Activated CD4-positive, alpha-beta memory T cell treated with anti-CD3 and anti-CD28 coated beads for 36 hours (primary cell): ENCODE data around the gene SLC12A6. TPM values are rescaled to one million over a fixed set of nuclear protein-coding genes. Genes with fewer than 3 reads are reported as not detected.

Experiments used
- CTCF ChIA-PET: fragments of 350-600 bp; sonication (Branson Sonifier 250); formaldehyde crosslinking; loops from one replicate; lab custom pipeline; 2021; ENCODE audit warnings: antibody characterized with exemption, inconsistent platforms; lab: Charles Lee
- POLR2A ChIA-PET: fragments of 350-600 bp; sonication (Branson Sonifier 250); formaldehyde crosslinking; loops from one replicate; lab custom pipeline; 2021; ENCODE audit warnings: antibody characterized with exemption; lab: Charles Lee
- DNase-seq: peaks from one replicate; pipeline ENCODE4 v3.0.0-alpha.2; 2020
- H3K27ac Mint-ChIP-seq: one replicate; pipeline ENCODE4 v1.8.0; 2021; ENCODE audit warnings: mixed read lengths
- H3K27me3 Mint-ChIP-seq: one replicate; pipeline ENCODE4 v1.8.0; 2021; ENCODE audit warnings: mixed read lengths
- H3K36me3 Mint-ChIP-seq: one replicate; pipeline ENCODE4 v1.8.0; 2021; ENCODE audit warnings: mixed read lengths
- H3K4me1 Mint-ChIP-seq: one replicate; pipeline ENCODE4 v1.8.0; 2021; ENCODE audit warnings: low read depth, mixed read lengths
- H3K4me3 Mint-ChIP-seq: one replicate; pipeline ENCODE4 v1.8.0; 2021; ENCODE audit warnings: mild to moderate bottlenecking, mixed read lengths
- H3K9me3 Mint-ChIP-seq: one replicate; pipeline ENCODE4 v1.8.0; 2021; ENCODE audit warnings: mixed read lengths
- intact Hi-C: fragments of 100-400 bp; cut with micrococcal nuclease; formaldehyde crosslinking; loops from one replicate; pipeline ENCODE4 v1.15.1; 2023
- total RNA-seq, 2 experiments: library from RNA; stranded (reverse); gene quantifications; one replicate each; pipeline ENCODE4 v1.2.3, GENCODE V29; 2021

The SLC12A6 gene
- total RNA-seq, 2 experiments from 2014 or later, result 18.4 to 18.5 TPM

- CTCF ChIA-PET, result interaction anchor here (0.5 to 4.1 kb wide), 23 partner anchors 8 to 326 kb away, joined by 3 to 47 read pairs (median 4); partner anchors contain the start of genes EMC4, GOLGA8A, GOLGA8B and KATNBL1
- intact Hi-C loops, result loop anchor here (1.0 to 5.0 kb wide), 9 partner anchors 23 to 621 kb away; partner anchors contain the start of genes AVEN, GOLGA8B, KATNBL1 and NOP10
- peak overlapping the region; percentile 81 for H3K27ac Mint-ChIP-seq
- H3K9me3 Mint-ChIP-seq, result no peaks in the 10 kb centered on the region
- H3K4me1 Mint-ChIP-seq, result peaks cover 37% of the 10 kb centered on the region
- H3K4me3 Mint-ChIP-seq, result peak overlapping the region; percentile 96
- H3K27me3 Mint-ChIP-seq, result no peaks in the 10 kb centered on the region
- H3K36me3 Mint-ChIP-seq, result peaks cover 12% of the 10 kb centered on the region
- POLR2A ChIA-PET, result interaction anchor here (0.7 to 4.1 kb wide), 10 partner anchors 14 to 216 kb away, joined by 3 to 29 read pairs (median 6); partner anchors contain the start of genes EMC4, GOLGA8B, NOP10 and NUTM1
- peak; percentile 72 for DNase-seq
Measured at GRCh38 chr15:34366271-34367065, 28.9 kb upstream of the SLC12A6 start.

DNA sequence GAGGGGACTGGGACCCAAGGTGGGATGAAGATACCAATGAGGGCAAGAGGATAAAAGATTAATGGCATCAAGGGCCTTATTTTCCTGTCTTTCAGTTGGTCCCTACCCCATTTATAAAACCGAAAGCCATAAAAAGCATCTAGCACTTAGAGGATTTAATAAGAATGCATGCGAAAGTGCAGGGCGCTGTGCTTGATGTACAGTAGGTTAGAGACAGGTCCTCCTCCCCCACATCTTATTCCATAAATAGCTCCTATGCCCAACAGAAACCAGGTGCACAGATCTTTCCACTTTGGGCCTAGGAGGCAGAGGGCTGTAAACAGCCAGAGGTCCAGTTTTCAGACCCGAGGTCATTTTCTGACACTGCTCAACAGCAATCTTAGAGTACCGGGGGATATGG lies 28.3 kb upstream of the SLC12A6 start:
- Mint-ChIP-seq H3K9me3 (no peaks in the 10 kb centered on the region), H3K36me3 (peaks cover 16% of the 10 kb centered on the region), H3K4me3 (peak overlapping the region; percentile 96), H3K27ac (peak overlapping the region; percentile 81), H3K27me3 (no peaks in the 10 kb centered on the region), H3K4me1 (peaks cover 36% of the 10 kb centered on the region)
- POLR2A ChIA-PET, result interaction anchor here (0.7 to 4.1 kb wide), 6 partner anchors 23 to 217 kb away, joined by 3 to 29 read pairs (median 14); partner anchors contain the start of genes EMC4, GOLGA8B, NOP10 and NUTM1
- no peak for DNase-seq
- CTCF ChIA-PET, result interaction anchor here (0.6 to 4.1 kb wide), 11 partner anchors 9 to 256 kb away, joined by 3 to 47 read pairs (median 4); partner anchors contain the start of genes GOLGA8B, NOP10, NUTM1 and SLC12A6
- intact Hi-C loops, result loop anchor here (5.0 kb wide), 1 partner anchor 621 kb away; the partner anchor contains the start of gene ZNF770

DNA sequence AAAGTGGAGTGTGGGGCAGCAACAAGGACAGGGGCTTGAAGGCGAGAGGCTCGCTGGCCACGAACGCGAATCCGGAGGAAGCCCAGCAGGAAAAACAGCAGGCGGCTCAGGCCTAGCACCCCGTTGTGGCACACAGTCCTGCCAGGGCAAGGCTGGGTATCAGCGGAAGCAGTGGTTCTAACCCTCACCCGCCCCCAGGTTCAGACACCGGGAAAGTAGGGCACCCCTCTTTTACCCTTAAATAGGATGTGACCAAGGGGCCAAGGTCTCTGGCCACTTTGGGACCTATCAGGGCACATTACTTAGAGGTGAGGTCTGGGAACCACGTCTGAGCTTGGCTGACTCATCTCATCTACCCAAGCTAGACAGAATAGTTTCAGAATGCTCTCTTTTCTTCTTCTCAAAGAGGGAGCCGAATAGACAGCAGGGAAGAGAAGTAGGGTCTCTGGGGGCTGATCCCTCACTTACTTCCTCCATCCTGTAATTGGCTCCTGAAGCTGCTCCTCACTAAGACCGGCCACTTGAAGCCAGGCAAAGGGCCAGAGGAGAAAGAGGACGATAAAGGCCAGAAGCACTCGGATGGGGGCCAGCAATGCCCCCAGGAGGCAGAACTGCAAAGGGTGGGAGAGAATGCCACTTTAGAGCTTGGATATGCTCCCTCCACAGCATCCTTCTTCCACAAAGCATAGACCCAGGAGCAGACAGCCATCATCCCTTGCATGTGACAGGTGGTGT lies 27.7 kb upstream of the SLC12A6 start:
- Mint-ChIP-seq H3K4me1 (peaks cover 33% of the 10 kb centered on the region), H3K9me3 (no peaks in the 10 kb centered on the region), H3K27ac (peak overlapping the region; percentile 13), H3K27me3 (no peaks in the 10 kb centered on the region), H3K4me3 (peak overlapping the region; percentile 96), H3K36me3 (peaks cover 16% of the 10 kb centered on the region)
- intact Hi-C loops, result loop anchor here (5.0 kb wide), 1 partner anchor 622 kb away; the partner anchor contains the start of gene ZNF770
- ChIA-PET POLR2A (interaction anchor here (2.7 to 4.1 kb wide), 4 partner anchors 22 to 218 kb away, joined by 7 to 29 read pairs (median 14); partner anchors contain the start of genes GOLGA8B, NOP10, NUTM1 and SLC12A6), CTCF (interaction anchor here (0.6 to 4.1 kb wide), 10 partner anchors 9 to 255 kb away, joined by 3 to 47 read pairs (median 4); partner anchors contain the start of genes GOLGA8B, NOP10, NUTM1 and SLC12A6)
- DNase-seq, result peak; percentile 45

- Mint-ChIP-seq H3K27ac (no peak overlapping the region), H3K4me1 (peaks cover 24% of the 10 kb centered on the region), H3K9me3 (no peaks in the 10 kb centered on the region), H3K4me3 (no peak overlapping the region), H3K27me3 (no peaks in the 10 kb centered on the region), H3K36me3 (peaks cover 16% of the 10 kb centered on the region)
- DNase-seq, result no peak
- ChIA-PET CTCF (interaction anchor here (0.7 to 1.0 kb wide), 2 partner anchors 9 to 224 kb away, joined by 3 read pairs; no protein-coding TSS in a partner anchor), POLR2A (no interaction called here)
- intact Hi-C loops, result no loop called here
Measured at GRCh38 chr15:34364041-34364440, 26.5 kb upstream of the SLC12A6 start.

- no peaks in the 10 kb centered on the region for H3K27me3 Mint-ChIP-seq
- intact Hi-C loops, result no loop called here
- no peak for DNase-seq
- ChIA-PET POLR2A (no interaction called here), CTCF (interaction anchor here (1.3 kb wide), 1 partner anchor 19 kb away, joined by 5 read pairs; the partner anchor contains the start of genes NOP10 and NUTM1)
- H3K4me1 Mint-ChIP-seq, result peaks cover 16% of the 10 kb centered on the region
- no peak overlapping the region for H3K27ac Mint-ChIP-seq
- no peaks in the 10 kb centered on the region for H3K9me3 Mint-ChIP-seq
- H3K4me3 Mint-ChIP-seq, result no peak overlapping the region
- peaks cover 20% of the 10 kb centered on the region for H3K36me3 Mint-ChIP-seq
Measured at GRCh38 chr15:34362047-34362773, 24.6 kb upstream of the SLC12A6 start.

DNA sequence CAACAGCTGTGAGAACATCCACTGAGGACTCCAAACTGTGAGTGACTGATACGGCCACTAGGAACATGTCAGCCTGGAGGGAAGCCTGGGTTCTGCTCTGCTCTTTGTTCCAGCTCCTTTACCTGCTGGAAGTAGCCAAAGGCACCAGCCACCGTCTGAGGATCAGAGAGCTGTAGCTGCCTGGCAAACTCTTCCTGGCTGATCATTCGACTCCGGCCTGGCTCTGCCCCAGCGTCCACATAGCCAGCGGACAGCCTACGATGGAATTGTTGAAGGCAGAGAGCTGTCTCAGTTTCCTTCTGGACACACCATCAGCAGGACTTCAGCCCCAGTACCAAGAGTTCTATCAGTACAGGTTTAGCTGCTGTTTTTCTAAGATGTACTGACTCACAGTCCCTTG lies 23.7 kb upstream of the SLC12A6 start:
- Mint-ChIP-seq H3K27ac (no peak overlapping the region), H3K4me3 (no peak overlapping the region), H3K36me3 (peaks cover 20% of the 10 kb centered on the region), H3K27me3 (no peaks in the 10 kb centered on the region), H3K4me1 (peaks cover 16% of the 10 kb centered on the region), H3K9me3 (no peaks in the 10 kb centered on the region)
- DNase-seq, result no peak
- CTCF ChIA-PET, result interaction anchor here (0.9 to 1.3 kb wide), 2 partner anchors 19 to 120 kb away, joined by 3 to 5 read pairs; partner anchors contain the start of genes NOP10 and NUTM1
- POLR2A ChIA-PET, result no interaction called here
- intact Hi-C loops, result no loop called here

- Mint-ChIP-seq H3K36me3 (peaks cover 20% of the 10 kb centered on the region), H3K27me3 (no peaks in the 10 kb centered on the region), H3K9me3 (no peaks in the 10 kb centered on the region), H3K27ac (no peak overlapping the region), H3K4me3 (no peak overlapping the region), H3K4me1 (peaks cover 8% of the 10 kb centered on the region)
- CTCF ChIA-PET, result interaction anchor here (0.9 to 1.2 kb wide), 2 partner anchors 119 to 228 kb away, joined by 3 read pairs; no protein-coding TSS in a partner anchor
- intact Hi-C loops, result no loop called here
- POLR2A ChIA-PET, result no interaction called here
- DNase-seq, result no peak
Measured at GRCh38 chr15:34360298-34360697, 22.7 kb upstream of the SLC12A6 start.

DNA sequence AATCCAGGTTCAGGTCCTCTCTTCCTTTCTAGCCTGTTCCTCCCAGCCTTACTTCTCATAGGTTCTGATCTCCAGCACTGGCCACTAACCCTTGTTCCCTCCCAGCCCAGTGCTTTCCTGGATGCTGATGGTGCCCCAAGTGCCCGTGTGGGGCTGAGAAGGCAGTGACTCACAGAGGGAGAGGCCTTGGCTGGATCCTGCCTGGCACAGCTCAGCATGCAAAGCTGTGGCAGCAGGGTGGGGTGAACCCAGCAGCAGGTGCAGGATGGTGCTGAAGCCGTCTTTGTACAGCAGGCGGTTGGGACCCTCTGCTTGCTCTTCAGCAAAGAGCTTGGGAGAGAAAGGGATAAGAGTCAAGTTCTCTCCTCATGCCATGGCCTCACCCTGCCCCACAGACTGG lies 21.8 kb upstream of the SLC12A6 start:
- no peak overlapping the region for H3K4me3 Mint-ChIP-seq
- DNase-seq, result no peak
- POLR2A ChIA-PET, result no interaction called here
- H3K9me3 Mint-ChIP-seq, result no peaks in the 10 kb centered on the region
- no peaks in the 10 kb centered on the region for H3K27me3 Mint-ChIP-seq
- H3K4me1 Mint-ChIP-seq, result no peaks in the 10 kb centered on the region
- intact Hi-C loops, result no loop called here
- no peak overlapping the region for H3K27ac Mint-ChIP-seq
- peaks cover 20% of the 10 kb centered on the region for H3K36me3 Mint-ChIP-seq
- CTCF ChIA-PET, result no interaction called here

- Mint-ChIP-seq H3K27me3 (no peaks in the 10 kb centered on the region), H3K9me3 (no peaks in the 10 kb centered on the region), H3K36me3 (peaks cover 20% of the 10 kb centered on the region), H3K4me1 (no peaks in the 10 kb centered on the region), H3K27ac (no peak overlapping the region), H3K4me3 (no peak overlapping the region)
- intact Hi-C loops, result no loop called here
- ChIA-PET POLR2A (no interaction called here), CTCF (interaction anchor here (1.7 kb wide), 1 partner anchor 8 kb away, joined by 15 read pairs; the partner anchor contains the start of gene LPCAT4)
- DNase-seq, result no peak
Measured at GRCh38 chr15:34358948-34359347, 21.4 kb upstream of the SLC12A6 start.

- intact Hi-C loops, result no loop called here
- Mint-ChIP-seq H3K4me1 (no peaks in the 10 kb centered on the region), H3K36me3 (peaks cover 18% of the 10 kb centered on the region), H3K9me3 (no peaks in the 10 kb centered on the region), H3K4me3 (no peak overlapping the region), H3K27ac (no peak overlapping the region), H3K27me3 (no peaks in the 10 kb centered on the region)
- no peak for DNase-seq
- POLR2A ChIA-PET, result no interaction called here
- CTCF ChIA-PET, result interaction anchor here (0.7 to 1.7 kb wide), 4 partner anchors 9 to 229 kb away, joined by 4 to 15 read pairs (median 6); partner anchors contain the start of gene LPCAT4
Measured at GRCh38 chr15:34358367-34358766, 20.8 kb upstream of the SLC12A6 start.

GRCh38 chr15:34357653-34358052 lies 20.1 kb upstream of the SLC12A6 start:
- POLR2A ChIA-PET, result no interaction called here
- DNase-seq, result no peak
- intact Hi-C loops, result no loop called here
- CTCF ChIA-PET, result interaction anchor here (0.9 to 1.7 kb wide), 3 partner anchors 10 to 230 kb away, joined by 5 to 15 read pairs (median 6); partner anchors contain the start of gene LPCAT4
- Mint-ChIP-seq H3K4me1 (no peaks in the 10 kb centered on the region), H3K4me3 (no peak overlapping the region), H3K27me3 (no peaks in the 10 kb centered on the region), H3K36me3 (peaks cover 15% of the 10 kb centered on the region), H3K9me3 (no peaks in the 10 kb centered on the region), H3K27ac (no peak overlapping the region)
